HPDE6-E6E7 (cell line): ENCODE results near the gene SPTSSB.
A peak's percentile ranks its signal among the peaks of the same experiment; 100 is the strongest.

Experiments
- DNase-seq: peaks from one replicate; pipeline ENCODE4 v3.0.0; 2011; ENCODE audit warnings: missing footprints; ENCODE audit errors: extremely low spot score

Gene SPTSSB, protein sequence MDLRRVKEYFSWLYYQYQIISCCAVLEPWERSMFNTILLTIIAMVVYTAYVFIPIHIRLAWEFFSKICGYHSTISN

DNA sequence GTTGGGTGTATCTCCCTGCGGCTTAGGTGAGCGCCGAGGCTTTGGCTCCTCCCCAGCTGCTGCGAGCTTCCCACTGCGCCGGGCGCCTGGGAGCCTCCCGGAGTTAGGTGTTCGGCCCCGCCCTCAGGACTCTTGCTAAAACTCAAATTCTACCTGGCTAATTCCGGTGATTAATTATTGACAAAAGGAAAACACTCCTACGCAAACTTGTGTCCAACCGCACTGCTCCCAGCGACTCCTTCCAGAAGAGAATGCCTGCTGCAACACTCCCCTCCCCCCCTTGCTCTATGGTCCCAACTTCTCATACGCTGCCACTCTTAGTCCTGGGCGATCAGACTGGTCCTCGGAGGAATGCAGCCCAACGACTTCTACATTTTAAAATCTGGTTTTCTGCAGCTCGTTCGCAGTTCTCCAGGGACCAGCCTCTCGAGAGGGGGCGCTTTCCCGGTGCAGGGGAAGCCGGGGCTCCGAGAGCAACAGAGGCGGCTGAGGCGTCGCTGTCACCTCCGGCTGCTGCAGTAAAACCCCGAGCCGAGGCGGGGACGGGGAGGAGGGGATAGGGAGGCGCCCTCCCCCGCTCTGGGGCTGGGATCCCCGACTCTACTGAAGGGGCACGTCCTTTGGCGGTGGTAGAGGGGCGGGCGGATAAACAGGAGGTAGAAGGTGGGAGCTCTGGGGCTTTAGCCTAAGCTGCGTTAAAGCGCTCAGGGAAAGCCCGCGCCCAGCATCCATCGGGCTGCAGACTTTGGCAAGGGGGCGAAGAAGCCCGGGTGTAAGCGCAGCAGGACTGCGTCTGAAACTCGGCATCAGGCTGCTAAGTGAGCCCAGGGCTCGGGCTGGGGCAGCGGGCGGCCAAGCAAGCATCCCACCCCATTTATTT lies at the start of gene SPTSSB:
Gene SPTSSB, minus strand, starts transcription at position 77 of the 880 bp plus-strand sequence. CDS start 25,194 bp downstream, outside the sequence.
- peak; percentile 34 for DNase-seq

DNA sequence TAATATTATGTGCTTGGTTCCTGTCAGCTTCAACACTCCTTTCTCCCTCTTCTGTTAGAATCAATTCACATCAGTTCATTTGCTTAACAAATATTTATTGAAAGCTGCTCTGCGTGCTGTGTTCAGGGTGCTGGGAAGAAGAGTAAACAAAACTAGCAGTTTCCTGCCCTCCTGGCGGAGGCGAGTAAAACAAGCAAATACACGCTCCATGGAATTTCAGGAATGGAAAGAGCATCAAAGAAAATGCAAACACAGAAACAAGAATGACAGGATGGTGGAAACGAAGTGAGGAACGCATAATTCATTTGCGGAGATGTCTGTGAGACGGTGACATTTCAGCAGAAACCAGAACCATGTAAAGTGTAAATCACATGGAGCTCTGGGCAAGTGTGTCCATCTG lies 49.4 kb upstream of the SPTSSB start:
- DNase-seq = peak; percentile 25

DNA sequence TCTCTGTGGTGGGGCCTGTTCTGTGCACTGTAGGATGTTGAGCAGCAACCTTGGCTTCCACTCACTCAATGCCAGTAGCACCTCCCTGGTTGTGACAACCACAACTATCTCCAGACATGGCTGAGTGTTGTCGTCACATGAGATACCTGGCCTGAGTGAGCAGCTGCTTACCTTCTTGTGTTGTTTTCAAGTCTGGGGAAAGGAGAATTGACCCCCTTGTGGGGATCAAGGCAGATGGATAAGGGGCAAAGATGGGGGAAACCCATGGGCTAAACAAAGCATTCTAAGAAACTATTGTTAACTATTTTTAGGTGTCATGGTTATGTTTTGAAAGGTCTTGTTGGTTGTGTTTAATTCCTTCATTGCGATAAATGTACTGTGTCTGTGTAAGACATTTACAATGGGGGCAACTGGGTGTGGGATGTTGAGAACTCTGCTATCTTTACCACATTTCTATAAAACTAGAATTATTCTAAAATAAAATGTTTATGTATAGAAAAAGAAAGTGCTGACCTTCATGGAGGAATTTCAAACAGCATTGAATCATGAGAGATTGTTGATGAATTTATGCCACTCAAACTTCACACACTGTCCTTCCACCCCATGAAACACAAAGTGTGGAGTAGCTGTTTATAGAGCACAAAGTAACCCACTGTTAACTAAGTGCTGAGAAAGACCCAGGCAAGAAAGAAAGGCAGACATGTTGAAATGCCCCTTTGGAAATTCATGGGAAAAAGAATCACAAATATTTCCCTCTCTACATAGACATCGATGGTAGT lies 48.4 kb upstream of the SPTSSB start:
- no peak for DNase-seq

DNA sequence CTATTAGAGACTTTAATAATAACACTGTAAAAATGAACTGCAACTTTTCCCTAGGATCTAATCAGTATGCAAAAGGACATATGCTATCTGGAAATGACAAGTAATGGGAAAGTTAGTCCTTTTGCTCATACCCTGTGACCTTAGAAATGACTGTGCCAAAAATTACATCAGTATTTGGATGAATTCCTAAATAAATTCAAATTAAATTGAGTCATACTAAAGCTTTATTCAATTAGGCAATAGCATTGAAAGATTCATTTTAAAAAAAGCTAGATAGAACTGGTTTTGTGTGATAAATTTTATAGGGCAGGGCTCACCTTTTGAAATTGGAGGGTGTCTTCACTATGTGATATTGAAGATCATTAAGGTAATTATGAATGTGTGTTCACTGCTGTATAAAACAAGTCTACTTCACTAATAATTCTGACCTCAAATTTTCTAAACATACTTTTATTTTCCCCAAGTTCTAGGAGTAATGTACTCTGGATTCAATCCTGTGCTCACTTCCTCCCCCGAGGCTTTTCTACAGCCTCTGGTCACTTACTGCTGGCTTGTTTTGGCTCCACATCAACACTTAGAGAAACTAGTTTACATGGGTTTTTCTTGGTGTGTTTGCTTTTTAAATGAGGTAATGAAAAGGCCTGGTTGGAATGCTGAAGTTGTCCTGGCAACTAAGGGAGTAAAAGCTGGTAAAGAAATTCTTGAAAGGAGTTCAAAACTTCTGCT lies 44.4 kb upstream of the SPTSSB start:
- DNase-seq = no peak

DNA sequence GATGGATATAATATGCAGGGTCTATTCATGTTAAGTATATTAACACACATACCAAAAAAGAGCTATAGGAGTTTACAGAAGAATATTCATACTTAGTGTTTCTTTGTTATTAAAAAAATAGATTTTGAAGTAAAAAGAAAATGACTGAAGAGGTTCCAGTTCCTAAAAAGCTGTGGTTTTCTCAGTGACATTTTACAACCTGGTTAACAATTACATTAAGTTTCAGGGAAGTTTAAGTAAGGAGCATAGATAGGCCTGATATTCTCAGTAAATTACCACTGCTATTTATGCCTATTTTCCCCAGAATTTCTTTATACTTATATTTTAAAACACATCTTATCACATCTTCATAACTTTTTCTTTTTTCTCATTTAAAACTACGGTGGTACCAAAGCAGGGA lies 43.6 kb upstream of the SPTSSB start:
- DNase-seq = no peak

DNA sequence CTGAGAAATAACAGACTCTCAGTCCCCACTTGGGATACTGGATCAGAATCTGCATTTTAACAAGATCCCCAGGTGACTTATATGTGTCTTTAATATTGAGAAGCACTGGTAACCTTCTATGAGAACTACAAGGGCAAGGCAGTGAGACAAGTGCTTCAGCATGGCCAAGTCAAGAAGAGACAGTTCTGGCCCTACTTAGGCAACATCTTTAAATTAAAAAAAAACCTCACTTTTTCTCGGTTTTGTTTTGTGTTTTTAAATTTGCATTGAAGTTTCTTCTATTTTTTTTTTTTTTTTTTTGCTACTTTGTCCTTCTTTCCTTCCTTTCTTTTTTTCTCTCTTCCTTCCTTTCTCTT lies 42.5 kb upstream of the SPTSSB start:
- no peak for DNase-seq

DNA sequence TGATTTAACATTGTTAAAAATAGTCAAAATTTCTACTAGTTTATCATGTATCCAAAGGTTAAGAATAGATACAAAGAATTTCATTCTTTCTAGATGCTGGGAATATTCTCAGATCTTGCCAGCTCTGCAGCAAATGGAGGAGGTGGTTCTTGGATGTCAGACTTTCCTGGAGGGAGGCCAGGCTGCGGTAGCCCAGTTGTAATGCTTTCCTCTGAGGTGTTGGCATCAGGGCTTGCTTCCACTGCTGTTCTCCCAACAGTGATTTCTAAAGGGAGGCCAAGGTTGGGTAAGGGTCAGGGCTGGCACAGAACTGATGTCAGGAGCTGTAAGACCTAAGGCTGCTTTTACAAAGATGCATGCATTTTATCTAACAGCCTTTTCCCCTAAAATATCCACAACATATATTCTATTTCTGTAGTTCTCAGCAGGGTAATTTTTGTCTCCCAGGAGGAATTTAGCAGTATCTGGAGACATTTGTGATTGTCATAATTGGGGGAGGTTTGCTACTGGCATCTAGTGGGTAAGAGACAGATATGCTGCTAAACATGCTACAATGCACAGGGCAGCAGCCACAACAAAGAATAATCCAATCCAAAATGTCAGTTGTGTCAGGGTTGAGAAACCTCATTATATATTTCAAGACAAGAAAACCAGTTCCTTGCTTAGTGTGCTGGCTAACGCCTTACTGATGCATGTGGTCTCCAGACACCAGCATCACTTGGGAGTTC lies 42.0 kb upstream of the SPTSSB start:
- DNase-seq = no peak

DNA sequence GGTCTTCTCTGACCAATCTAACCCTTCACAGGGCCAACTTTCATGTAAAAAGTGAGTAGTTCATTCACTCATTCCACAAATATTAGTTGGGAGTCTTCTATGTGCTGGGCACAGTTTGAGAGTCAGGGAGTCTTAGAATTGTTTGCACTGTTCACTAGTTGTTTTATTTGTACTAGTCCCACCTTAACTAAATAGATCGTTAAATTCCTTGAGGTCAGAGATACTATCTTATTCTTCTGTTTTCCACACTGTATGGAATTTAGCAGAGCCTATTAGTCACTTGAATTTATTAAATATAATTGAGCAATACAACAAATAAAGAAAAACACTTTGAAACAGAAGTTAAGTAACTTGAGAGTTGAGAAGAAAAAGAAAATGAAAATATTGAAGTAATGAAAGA lies 40.8 kb upstream of the SPTSSB start:
- no peak for DNase-seq

DNA sequence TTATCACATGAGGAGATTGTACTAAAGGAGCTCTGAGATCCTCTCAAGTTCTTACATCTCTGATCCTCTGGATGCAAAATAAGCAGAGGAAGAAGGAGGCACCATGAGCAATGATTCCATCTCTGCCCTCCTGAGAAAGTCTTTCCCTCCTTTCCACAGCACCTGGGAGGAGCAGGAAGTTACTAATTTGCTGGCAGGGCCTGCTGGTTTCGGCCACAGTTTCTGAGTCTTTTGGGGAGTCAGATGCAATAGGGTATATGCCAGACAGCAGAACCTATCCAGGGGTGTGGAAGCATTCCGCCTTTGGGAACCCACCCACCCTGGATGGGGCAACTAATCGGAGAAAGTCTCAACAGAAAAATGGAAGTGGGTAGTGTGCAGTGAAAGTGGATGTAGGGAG lies 38.5 kb upstream of the SPTSSB start:
- DNase-seq = no peak

DNA sequence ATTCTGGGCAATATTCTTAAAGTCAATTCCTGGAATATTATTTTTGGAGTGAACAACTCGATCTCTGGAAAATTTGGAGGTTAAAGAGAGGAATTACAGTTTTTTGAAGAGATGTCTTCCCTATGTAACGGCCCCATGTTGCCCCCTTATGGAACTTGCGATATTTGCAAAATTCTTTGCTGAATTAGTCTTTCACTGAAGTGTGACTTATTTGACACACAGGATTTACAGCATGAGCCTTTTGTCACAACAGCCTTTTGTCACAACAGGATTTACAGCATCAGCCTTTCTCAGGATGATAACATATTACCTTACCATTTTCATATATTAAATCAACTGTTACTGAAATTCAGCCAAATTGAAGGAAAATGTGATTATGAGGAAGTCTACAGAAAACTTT lies 37.8 kb upstream of the SPTSSB start:
- peak; percentile 27 for DNase-seq

DNA sequence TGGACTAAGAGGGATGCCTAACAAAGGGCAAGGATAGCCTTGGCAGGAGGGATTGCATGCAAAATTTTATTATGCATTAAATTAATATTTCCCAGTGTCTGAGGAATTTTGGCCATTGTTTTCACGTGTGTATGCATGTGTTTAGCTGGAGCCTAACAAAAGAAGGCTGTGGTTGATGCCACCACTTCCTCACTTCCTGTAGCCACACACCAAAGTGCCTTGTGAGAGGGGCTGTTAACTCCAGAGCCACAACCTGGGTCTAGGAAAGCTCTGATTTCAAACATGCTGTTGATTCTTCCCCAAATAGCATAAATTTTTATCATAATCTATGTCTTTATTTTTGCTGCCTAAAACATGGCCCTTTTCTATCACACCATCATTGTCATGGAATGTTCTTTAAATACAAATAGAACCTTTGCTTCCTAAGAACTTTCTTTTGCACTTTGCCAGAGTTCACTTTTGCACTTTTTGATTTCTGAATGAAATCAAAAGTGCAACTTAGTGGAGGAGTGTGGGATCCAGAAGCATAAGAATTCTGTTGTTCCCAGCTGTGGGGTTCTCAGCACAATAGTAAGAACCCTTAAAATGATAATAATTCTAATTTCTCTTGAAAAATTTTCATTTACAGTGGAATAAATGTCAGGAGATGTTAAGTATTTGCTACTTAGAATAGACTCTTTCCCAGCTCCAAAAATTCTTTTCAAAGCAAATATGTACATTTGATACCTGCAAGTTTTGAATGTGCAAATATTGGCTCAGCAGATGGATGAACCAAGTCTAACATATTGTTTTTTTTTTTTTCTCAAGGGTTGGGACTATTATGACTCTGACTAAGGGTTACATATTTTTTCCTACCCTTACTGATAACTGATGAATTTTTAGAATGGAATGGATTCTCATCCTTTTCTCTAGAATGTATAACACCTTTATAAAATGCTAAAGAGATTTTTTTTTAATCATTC lies 35.6 kb upstream of the SPTSSB start:
- no peak for DNase-seq

DNA sequence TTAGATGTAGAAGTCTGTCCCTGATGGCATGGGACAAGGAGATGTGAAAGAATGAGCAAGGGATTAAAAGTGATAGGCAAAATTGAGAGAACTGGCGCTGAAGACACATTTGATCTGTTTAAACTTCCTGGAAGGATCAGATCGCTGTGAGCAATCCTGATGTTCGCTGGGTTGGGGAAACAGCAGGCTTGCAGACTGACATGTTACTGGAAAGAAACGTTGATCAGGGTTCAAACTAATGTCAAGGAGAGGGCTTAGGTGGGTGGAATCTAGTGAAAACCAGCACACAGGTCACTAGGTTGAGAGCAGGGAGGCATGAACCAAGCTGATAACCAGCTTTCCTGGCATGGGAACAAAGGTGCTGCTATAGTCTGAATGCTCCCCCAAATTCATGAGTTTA lies 34.5 kb upstream of the SPTSSB start:
- DNase-seq = no peak

DNA sequence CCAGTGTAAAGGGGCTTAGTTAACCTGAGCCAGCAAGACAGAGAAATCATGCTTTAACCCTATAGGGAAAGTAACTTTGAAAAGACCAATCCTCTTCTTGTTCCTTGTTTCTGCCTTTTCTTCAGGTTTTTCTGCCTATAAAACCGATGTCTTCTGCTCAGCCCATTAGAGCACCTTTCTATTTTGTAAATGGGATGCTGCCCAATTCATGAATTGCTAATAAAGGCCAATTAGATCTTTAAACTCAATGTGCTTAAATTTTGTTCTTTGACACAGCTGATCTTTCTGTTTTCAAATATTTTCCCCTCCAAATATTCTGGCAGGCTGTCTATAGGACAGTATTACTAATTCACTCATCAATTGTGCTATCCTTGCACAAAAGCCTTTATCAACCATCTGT lies 33.8 kb upstream of the SPTSSB start:
- DNase-seq = no peak

DNA sequence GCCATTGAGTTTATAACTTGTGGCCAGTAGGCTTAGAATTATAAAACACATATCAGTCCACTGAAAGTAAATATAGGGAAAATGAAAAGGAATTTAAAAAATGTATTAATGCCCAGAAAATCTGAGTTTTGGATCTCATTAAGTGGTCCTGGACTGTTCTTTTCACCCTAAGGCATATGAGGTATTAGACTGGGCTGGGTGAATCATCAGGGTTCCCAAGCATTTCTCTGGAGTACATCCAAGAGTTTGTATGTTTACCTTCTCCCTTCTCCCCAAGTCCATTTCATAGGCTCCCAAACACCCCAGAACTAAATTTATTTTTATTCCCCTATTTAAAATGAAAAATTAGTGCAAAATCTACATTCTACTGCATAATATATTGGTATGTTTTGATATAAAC lies 31.9 kb upstream of the SPTSSB start:
- no peak for DNase-seq

DNA sequence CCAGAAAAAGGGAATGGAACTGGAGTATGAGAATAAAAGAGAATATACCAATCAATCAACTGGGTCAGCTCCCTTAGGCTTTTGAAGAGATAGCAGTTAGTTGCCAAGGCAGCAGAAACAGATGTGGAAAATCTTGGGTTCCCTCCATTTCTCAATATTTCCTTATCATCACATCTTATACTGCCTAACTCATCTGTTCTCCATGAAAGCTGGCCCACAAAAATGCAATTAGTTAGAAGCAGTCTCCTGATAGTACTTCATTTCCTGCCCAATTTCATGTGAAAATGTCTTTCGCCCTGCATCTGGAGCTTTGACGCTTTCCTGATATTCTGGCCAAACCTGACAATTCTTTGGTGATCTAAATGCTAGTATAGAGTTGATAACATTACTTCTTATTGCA lies 30.1 kb upstream of the SPTSSB start:
- no peak for DNase-seq

DNA sequence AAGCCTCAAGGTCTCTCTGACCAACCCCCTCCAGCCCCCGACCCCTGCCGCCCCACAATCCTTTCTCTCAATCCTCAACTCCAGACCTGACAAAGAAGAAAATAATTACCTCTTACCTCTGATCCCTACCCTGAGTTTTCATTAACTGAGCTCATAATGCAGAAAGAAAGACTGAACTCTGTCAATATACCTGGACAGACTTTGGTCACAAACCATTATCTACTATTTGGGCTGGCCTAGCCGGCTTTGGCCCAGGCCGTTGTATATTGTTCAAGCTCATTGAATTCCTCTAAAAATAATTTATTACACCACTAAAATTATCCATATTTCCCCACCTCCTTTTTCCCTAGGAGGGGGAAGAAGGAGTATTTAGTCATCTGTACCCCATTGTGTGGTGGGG lies 29.3 kb upstream of the SPTSSB start:
- no peak for DNase-seq

DNA sequence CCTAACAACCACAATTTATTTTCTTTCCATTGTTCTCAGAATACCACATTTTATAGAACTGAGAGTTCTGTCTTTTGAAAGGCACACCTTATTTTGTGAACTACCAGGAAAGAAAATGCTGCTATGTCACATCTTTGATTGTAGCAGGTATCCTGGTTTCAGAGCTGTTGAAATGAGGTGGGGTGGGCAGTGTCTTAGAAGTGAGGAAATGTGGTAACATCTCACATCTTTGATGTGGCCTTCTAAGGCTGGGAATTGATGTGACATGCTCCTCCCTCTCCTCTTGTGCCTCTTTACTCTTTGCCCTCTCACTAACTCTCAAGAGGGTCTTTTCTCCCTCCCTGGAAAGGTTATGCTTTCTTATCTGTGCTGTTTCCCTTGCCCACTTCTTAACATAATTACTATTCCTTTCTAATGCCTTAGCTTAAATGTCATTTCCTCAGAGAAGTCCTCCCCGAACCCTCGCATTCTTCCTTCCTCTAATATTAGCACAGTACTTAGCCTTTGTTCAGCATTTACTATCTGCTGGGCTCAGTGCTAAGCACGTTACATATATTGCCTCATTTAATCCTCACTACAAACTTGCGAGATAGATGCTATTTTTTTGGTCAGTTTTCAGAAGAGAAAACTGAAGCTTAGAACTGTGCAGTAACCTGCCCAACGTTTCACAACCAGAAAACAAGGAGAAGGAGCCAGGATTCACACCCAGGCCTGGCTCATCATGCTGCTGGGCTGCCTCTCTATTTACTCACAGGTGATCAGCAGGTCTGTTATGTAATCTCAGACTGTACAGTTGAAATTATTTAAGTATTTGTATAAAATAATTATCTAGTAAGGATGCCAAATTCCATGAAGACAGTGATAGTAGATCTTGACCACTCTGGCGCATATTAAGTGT lies 24.0 kb upstream of the SPTSSB start:
- DNase-seq = no peak

DNA sequence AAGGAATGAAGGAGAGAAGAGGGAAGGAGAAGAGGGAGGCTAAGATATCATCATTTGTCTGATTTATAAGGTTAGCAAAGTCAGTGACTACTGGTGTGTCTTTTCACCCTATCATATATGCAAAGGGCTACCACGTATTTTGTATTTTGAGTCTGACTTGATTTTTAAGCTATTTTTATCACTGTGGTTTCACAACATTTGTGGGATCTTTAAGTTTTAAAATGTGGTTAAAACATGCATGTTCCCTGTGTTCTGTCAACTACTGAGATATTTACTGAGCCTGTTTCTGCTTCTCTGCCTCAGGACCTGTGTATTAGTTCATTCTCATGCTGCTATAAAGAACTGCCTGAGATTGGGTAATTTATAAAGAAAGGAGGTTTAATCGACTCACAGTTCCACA lies 22.5 kb upstream of the SPTSSB start:
- no peak for DNase-seq

DNA sequence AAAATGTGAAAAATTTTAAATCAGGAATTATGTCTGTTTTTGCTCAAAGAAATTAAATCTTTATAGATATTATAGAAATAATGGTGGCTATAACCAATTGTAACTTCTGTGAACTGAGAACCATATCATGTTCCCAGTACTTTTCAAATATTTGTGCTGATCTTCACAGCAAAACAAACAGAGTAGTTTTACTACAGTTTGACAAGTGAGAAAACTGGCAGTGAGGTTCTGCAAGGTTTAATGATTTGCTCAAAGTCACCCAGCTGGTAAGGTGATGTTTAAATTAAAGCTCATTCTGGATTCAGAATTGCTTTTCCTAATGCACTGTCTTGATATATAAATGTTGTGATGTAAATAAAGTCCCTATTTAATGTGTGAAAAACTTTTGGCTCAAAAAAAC lies 22.0 kb upstream of the SPTSSB start:
- no peak for DNase-seq
